GM21526 (cell line): ENCODE results near the gene GRID2.
"Not testable (repeated sequence)": the region's sequence is repeated elsewhere in the genome, so short reads cannot be mapped to it uniquely, and the experiment has no call there.

Experiments used
- ATAC-seq: cut with Tn5 transposase; IDR thresholded peaks from one replicate; pipeline ENCODE4 v1.9.1; 2021; ENCODE audit warnings: moderate library complexity; ENCODE audit not compliant: unreplicated experiment, low FRiP score

Gene GRID2

DNA sequence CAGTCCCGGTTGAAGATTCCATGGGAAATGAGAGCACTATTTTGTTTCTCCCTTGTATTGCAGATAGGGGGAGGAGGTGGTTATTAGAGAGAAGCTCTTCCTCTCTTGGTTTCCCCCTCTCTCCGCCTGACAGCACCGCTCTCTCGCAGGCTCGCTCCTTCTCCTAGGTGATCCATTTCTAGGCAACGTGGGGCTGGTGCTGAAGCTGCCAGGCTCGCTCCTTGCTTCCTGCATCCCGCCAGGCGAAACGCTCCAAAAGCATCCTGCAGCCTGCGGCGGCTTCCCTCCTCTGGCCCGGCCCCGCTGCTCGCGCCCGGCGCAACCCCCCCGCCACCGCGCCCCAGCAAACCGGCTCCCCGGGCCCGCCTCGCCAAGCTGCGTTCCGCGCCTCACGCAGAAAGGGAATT is at the start of gene GRID2:
TSS of gene GRID2 (plus strand) at position 346 of the 407 bp plus-strand sequence.
- no peak for ATAC-seq

DNA sequence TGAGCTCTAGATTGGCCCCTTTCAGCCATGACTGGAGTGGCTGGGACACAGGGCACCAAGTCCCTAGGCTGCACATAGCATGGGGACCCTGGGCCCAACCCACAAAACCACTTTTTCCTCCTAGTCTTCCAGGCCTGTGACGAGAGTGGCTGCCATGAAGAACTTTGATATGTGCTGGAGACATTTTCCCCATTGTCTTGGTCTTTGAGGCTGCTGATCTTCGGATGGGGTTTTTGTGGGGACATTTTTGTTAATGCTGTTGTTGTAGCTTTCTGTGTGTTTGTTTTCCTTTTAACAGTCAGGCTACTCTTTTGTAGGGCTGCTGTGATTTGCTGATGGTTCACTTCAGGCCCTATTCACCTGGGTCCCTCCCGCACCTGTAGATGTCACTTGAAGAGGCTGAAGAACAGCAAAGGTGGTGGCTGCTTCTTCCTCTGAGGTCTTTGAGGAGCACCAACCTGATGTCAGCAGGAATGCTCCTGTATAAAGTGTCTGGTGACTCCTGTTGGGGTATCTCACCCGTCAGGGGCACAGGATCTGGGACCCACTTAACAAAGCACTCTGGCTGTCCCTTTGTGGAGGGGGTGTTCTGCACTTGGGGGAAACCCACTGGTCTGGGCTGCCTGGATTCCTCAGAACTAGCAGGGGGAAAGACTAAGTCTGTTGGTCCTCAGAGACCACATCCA is 49.6 kb upstream of the GRID2 start:
- ATAC-seq = no peak

DNA sequence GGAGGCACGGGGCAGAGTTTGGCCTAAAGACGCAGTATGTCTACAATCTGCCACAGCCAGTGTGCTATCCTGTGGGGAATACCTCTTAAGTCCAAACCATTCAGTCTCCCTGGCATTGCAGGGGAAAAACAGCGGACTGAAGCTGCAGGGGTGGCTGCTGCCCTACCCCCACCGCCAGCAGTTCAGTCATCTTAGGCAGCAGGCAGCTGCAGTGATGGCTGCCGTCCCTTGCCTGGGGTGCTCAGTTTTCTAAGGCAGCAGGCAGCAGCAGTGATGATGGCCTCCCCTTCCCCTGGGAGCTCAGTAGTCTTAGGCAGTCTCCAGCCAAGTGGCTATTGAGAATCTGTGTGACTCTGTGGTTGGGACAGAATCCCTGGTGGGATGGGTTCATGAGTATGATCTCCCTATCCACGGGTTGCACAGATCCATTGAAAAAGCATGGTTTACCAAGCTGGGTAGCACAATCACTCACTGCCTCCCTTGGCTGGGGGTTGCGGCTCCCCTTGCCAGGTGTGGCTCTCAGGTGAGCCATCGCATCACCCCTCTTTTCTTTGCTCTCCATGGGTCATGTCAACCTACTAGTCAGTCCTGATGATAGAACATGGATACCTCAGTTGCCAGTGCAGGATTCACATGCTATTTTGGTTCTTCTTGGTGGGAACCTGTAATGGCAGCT is 48.9 kb upstream of the GRID2 start:
- no peak for ATAC-seq

GRCh38 chr4:92255920-92256244 is 47.9 kb upstream of the GRID2 start:
- no peak for ATAC-seq

DNA sequence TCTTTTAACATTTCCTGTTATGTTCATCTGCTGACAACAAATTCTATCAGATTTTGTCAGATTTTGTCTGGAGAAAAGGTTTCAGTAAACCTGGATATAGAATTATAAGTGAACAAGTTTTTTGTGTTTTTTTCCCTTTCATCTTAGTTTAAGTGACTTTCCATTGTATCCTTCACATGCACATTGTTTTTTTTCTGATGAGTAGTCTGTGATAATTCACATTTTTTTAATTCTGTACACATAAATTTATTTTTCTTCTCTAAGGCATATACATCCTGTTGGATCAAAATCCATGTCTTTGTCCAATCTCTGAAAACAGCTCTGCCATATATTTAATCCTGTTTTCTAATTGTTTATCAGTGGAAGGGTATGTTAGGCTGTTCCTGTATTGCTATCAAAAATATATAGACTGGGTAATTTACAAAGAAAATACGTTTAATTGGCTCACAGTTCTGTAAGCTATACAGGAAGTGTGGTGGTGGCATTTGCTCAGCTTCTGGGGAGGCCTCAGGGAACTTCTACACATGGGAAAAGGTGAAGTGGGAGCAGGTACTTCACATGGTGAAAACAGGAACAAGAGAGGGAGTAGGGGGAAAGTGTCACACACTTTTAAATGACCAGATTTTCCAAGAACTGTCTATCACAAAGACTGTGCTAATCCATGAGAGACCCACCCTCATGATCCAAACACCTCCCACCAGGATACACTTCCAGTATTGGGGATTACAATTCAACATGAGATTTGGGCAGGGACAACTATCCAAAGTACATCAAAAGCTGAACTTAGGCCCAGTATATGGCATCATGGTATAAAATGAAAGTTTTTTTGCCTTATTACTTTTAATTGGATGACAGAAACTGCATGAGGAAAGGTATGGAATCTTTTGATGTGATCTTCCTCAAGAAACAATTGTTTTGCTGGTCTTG is 45.6 kb upstream of the GRID2 start:
- ATAC-seq = no peak

DNA sequence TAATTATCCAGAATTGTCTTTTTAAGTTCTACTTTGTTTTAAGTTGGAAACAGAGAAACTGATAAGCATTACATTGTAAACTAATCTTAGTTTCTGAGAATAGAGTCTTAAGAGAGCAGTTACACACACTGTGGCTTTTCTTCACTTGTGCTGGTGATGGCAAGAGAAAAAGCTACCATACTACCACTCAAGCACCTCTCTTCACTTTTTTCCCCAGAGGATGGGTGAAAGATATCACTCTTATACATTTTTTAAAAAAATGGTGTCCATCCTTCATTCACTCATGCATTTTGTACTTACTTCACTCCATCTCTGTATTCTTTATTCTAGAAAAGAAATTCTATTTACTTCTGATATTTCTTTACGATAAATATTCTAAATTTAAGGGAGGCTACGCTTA is 42.5 kb upstream of the GRID2 start:
- no peak for ATAC-seq

DNA sequence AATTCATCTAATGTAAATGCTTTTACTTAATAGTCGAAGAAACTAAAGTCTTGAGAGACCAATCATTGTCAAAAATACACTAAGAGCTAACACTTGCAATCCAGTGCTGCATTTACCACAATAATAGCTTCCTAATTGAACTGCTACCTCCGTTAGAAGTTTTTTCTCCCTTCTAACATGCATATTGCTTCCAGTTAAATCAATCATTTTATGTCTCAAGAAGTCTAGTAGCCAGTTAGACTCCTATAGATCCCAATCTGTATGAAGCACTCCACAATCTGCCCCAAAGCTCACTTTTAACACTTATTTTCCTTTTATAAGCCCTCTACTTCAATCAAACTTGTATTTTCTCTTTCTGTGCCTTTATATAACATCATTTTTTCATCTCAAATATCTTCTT is 41.4 kb upstream of the GRID2 start:
- no peak for ATAC-seq

GRCh38 chr4:92263010-92263409 is 40.8 kb upstream of the GRID2 start:
- ATAC-seq = no peak

DNA sequence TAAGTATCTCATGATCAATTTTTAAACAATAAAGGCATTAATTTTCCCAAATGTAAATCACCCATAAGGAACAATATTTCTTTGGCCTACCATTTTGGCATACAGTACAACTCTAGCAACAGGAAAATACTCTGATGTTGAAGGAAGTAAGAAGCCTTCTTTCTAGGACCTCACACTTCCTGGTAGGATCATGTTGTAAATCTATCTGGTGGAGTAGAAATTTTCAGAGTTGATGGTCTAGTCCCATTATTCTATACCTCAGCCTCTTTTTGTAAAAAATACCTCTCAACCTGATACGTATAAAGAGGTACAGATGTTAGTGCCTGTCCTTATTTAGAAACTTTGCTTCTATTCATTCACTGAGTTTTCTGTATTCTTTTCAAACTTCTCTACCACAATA is 40.2 kb upstream of the GRID2 start:
- no peak for ATAC-seq

DNA sequence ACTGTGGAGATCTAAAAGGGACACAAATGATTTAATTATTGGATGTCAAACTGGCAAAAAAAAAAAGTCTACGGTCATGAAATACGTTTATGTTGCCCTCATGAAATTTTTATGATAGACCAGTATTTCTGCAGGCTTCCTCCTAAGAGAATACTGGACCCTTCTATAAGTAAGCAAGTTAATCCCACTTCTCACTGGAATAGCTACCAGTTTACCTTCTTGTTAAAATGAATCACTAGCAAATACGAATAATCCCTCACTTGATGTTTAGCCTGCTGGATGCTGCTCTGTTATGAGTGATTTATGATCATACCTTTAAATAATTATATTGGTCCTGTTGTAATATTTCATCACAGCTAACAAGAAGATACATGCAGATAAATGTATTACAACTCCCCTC is 39.6 kb upstream of the GRID2 start:
- ATAC-seq = no peak

DNA sequence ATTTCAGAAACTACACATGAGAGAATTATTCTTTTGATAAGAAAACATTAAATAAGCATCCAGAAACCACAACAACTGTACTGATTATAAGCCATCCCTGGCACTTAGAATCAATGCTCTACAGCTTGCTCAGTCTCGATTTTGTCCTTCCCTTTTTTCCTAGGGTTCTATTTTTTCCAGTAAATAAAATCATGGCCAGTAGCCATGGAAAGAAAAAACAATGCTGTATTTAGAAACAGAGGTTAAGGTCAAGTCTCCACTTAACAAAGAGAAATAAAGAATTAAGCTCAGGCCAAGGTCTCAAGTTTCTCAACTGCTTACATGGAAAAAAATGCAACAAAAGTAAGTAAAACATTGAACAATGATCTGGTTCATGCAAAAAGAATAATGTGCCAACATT is 38.7 kb upstream of the GRID2 start:
- no peak for ATAC-seq

DNA sequence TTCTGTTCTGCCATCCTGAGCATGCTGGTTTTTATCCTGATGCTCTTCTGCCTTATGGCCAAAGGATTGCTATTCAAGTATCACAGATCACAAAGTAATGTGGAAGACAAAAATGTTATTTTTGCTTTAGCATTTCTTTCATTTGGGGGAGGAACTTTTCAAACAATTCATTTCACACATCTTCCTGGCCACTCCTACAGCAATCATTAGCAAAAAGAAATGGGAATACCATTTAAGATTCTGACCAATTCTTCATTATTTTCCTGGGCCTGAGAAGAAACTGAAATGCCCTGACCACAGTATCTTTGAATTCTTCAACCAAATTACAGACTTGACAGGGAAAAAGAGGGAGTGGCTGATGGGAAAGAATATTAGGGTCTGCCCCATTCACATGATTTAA is 38.0 kb upstream of the GRID2 start:
- ATAC-seq = no peak

- ATAC-seq = no peak
These were observed 37.2 kb upstream of the GRID2 start for GRCh38 chr4:92266521-92266920.

DNA sequence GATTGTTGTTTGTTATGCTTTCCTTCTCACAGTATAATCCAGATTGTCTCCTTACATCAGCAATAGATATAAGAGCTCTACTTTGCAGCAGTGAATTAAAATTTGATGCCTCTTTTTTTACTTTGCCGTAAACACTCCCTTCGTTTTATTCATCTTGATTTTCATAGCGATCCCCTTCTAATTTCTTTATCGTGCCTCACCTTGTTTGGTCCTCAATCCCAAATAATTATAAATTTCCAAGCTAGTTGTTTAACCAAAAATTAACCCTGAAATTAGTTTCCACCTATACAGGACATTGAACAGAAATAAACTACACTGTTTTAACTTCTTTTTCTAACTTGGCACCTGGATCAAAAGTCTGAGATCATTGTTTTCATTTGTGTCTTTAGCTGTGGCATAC is 35.1 kb upstream of the GRID2 start:
- ATAC-seq = no peak

DNA sequence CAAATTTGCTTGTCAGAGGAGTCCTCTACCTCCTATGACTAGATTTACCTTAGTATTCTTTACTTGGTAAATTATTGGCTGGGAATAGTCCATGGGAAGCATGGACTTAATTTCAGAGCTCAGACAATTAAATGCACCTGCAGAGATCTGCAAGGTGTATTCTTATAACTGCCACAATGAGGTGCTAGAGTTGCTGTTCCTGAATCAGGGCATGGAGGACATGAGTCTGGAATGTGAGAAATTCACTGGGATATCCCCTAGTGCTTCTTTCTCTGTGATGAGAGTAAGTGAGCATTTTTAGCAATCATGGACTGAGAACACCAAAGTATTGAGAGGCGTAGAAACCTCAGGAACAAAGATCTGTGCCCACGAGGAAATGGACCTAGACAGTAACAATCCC is 32.9 kb upstream of the GRID2 start:
- ATAC-seq = no peak

- ATAC-seq = not testable (repeated sequence)
These were observed 32.2 kb upstream of the GRID2 start for GRCh38 chr4:92271551-92271950.

GRCh38 chr4:92277057-92277881 is 26.5 kb upstream of the GRID2 start:
- ATAC-seq = not testable (repeated sequence)

- no peak for ATAC-seq
These were observed 24.5 kb upstream of the GRID2 start for GRCh38 chr4:92279296-92279695.

- no peak for ATAC-seq
These were observed 4.6 kb upstream of the GRID2 start for GRCh38 chr4:92299152-92299551.

- ATAC-seq = no peak
These were observed 355 bp downstream of the GRID2 start for GRCh38 chr4:92304121-92304520.

DNA sequence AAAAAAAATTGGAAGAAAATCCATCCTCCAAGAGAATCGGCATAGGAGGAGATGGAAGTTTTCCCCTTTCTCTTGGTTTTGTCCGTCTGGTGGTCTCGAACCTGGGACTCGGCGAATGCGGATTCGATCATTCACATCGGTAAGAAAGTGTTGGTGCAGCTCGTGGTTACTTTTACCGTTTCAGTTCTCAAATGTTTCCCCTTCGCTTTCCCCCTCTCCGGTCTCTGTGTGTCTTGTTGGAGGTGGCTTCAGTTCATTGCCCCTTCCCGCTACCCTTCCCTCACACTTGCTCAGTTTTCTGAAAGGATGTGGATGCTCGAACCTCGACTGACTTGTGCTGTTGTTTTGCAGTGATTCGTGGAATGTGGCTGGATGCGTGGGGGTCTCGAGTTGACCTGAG is 840 bp downstream of the GRID2 start:
- no peak for ATAC-seq
